GM18867 (cell line): ENCODE results near the gene CFAP92.
"Not testable (repeated sequence)": the region's sequence is repeated elsewhere in the genome, so short reads cannot be mapped to it uniquely, and the experiment has no call there.

Source experiments
- ATAC-seq: cut with Tn5 transposase; IDR thresholded peaks from one replicate; pipeline ENCODE4 v1.9.1; 2021; ENCODE audit warnings: mild to moderate bottlenecking, moderate library complexity; ENCODE audit not compliant: unreplicated experiment

The CFAP92 gene

GRCh38 chr3:128873244-128874022 lies 120.4 kb downstream of the CFAP92 start:
- no peak for ATAC-seq

GRCh38 chr3:128872744-128873143 lies 121.1 kb downstream of the CFAP92 start:
- ATAC-seq = no peak

- ATAC-seq = no peak
Observed at GRCh38 chr3:128872282-128872681, 121.6 kb downstream of the CFAP92 start.

GRCh38 chr3:128870347-128870746 lies 123.5 kb downstream of the CFAP92 start:
- ATAC-seq = no peak

- no peak for ATAC-seq
Observed at GRCh38 chr3:128867200-128868125, 126.4 kb downstream of the CFAP92 start.

- not testable (repeated sequence) for ATAC-seq
Observed at GRCh38 chr3:128864849-128865804, 128.7 kb downstream of the CFAP92 start.

- ATAC-seq = no peak
Observed at GRCh38 chr3:128864351-128864811, 129.5 kb downstream of the CFAP92 start.

- no peak for ATAC-seq
Observed at GRCh38 chr3:128863560-128863959, 130.3 kb downstream of the CFAP92 start.

GRCh38 chr3:128861491-128861890 lies 132.4 kb downstream of the CFAP92 start:
- ATAC-seq = no peak
